Measurements from ENCODE around the gene WDR53. TPM values are rescaled to one million over a fixed set of nuclear protein-coding genes. Genes with fewer than 3 reads are reported as not detected.

WDR53 gene
- total RNA-seq, 2 donors from 2014 or later: 15.1 to 23.0 TPM

DNA sequence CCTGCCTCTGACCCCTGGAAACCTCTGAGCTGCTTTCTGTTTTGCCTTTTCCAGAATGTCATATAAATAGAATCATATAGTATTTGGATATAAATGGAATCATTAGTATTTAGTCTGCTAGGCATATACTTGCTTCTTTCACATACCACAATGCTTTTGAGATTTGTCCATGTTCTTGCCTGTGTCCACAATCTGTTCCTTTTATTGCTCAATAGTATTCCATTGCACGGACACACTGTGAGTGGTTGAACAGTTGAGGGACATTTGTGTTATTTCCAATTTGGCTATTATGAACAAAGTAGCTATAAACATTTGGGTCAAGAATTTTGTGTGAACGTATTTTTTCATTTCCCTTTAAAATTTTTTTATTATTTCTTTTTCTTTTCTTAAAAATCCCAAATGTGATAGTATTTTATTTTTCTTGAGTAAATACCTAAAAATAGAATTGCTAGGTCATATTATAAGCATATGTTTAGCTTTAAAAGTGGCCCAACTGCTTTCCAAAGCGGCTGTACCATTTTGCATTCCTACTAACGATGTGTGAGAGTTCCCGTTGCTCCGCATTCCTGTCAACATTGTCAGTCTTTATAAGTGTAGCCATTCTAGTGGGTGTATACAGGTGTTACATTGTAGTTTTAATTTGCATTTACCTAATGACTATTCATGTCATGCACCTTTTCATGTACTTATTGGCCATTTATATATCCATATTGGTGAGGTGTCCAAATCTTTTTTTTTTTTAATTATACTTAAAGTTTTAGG, 26.5 kb downstream of the WDR53 start:
- peaks cover 4% of the 10 kb centered on the region for H3K9me3 ChIP-seq (ENCODE audit: control insufficient read depth, low read length)
- H3K36me3 Mint-ChIP-seq (ENCODE audit: low read depth): no peaks in the 10 kb centered on the region
- no peak for DNase-seq
- H3K4me3 Mint-ChIP-seq: no peak overlapping the region
- no peaks in the 10 kb centered on the region for H3K4me1 ChIP-seq (ENCODE audit: control insufficient read depth, insufficient read depth, low read length)
- H3K27ac Mint-ChIP-seq: no peak overlapping the region
- H3K9me3 Mint-ChIP-seq: peaks cover 18% of the 10 kb centered on the region
- no peaks in the 10 kb centered on the region for H3K4me1 Mint-ChIP-seq
- H3K36me3 ChIP-seq (ENCODE audit: control insufficient read depth, insufficient read depth, low read length): no peaks in the 10 kb centered on the region
- H3K27ac ChIP-seq (ENCODE audit: low read depth, low read length): no peak overlapping the region
- no peaks in the 10 kb centered on the region for H3K27me3 ChIP-seq (ENCODE audit: control insufficient read depth, insufficient read depth, low read length, poor library complexity, severe bottlenecking)
- H3K4me3 ChIP-seq (ENCODE audit: low read length): no peak overlapping the region
- TF ChIP-seq, protein P1, sequence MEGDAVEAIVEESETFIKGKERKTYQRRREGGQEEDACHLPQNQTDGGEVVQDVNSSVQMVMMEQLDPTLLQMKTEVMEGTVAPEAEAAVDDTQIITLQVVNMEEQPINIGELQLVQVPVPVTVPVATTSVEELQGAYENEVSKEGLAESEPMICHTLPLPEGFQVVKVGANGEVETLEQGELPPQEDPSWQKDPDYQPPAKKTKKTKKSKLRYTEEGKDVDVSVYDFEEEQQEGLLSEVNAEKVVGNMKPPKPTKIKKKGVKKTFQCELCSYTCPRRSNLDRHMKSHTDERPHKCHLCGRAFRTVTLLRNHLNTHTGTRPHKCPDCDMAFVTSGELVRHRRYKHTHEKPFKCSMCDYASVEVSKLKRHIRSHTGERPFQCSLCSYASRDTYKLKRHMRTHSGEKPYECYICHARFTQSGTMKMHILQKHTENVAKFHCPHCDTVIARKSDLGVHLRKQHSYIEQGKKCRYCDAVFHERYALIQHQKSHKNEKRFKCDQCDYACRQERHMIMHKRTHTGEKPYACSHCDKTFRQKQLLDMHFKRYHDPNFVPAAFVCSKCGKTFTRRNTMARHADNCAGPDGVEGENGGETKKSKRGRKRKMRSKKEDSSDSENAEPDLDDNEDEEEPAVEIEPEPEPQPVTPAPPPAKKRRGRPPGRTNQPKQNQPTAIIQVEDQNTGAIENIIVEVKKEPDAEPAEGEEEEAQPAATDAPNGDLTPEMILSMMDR (conservative IDR thresholded peaks at IDR 0.05): no peak
- WGBS, 2 experiments (ENCODE audit: insufficient coverage in 1 of 2, insufficient read length in 1 of 2): 93 to 98% methylated on average over 2 to 5 of the region's 6 CpGs
- peaks cover 2% of the 10 kb centered on the region for H3K27me3 Mint-ChIP-seq (ENCODE audit: insufficient read depth)
- no peak overlapping the region for H3K9ac ChIP-seq (ENCODE audit: extremely low read depth, low read length, poor library complexity, severe bottlenecking)

DNA sequence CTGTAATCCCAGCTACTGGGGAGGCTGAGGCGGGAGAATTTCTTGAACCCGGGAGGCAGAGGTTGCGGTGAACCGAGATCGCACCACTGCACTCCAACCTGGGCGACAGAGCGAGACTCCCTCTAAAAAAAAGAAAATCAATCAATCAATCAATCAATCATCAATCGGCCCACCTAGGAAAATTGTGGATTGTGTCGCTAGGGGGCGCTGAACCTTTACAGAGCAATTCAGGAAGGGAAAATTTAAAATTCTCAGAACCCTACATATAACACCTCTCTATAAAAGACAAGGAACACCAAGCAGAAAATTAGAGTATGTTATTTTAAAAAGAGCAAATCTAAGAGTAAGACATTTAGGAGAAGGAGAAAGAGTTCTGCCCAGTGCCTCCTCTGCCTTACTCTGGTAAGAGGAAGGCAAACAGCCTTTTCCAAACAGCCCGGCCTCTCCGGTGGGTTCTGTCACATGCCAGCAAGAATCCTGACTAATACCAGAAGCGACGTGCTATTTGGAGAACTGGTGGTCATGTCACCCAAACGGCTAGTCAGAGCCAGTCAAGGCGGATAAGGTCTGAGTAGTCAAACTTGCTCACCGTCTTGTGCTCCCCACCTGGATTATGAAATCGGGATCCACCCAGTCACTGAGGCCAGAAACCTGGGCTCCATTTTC, 30.9 kb downstream of the WDR53 start:
- no peaks in the 10 kb centered on the region for H3K27me3 ChIP-seq (ENCODE audit: control insufficient read depth, insufficient read depth, low read length, poor library complexity, severe bottlenecking)
- Mint-ChIP-seq H3K9me3 (peaks cover 14% of the 10 kb centered on the region), H3K27me3 (ENCODE audit: insufficient read depth) (no peaks in the 10 kb centered on the region), H3K4me3 (no peak overlapping the region), H3K4me1 (no peaks in the 10 kb centered on the region), H3K27ac (no peak overlapping the region), H3K36me3 (ENCODE audit: low read depth) (no peaks in the 10 kb centered on the region)
- TF ChIP-seq, protein P1 (conservative IDR thresholded peaks at IDR 0.05): peak; percentile 84
- H3K9ac ChIP-seq (ENCODE audit: extremely low read depth, low read length, poor library complexity, severe bottlenecking): no peak overlapping the region
- H3K9me3 ChIP-seq (ENCODE audit: control insufficient read depth, low read length): peaks cover 8% of the 10 kb centered on the region
- no peaks in the 10 kb centered on the region for H3K4me1 ChIP-seq (ENCODE audit: control insufficient read depth, insufficient read depth, low read length)
- no peaks in the 10 kb centered on the region for H3K36me3 ChIP-seq (ENCODE audit: control insufficient read depth, insufficient read depth, low read length)
- no peak overlapping the region for H3K27ac ChIP-seq (ENCODE audit: low read depth, low read length)
- peak; percentile 76 for DNase-seq
- 77 to 79% methylated on average over 8 to 16 of the region's 18 CpGs for WGBS, 2 experiments (ENCODE audit: insufficient coverage in 1 of 2, insufficient read length in 1 of 2)
- H3K4me3 ChIP-seq (ENCODE audit: low read length): no peak overlapping the region

DNA sequence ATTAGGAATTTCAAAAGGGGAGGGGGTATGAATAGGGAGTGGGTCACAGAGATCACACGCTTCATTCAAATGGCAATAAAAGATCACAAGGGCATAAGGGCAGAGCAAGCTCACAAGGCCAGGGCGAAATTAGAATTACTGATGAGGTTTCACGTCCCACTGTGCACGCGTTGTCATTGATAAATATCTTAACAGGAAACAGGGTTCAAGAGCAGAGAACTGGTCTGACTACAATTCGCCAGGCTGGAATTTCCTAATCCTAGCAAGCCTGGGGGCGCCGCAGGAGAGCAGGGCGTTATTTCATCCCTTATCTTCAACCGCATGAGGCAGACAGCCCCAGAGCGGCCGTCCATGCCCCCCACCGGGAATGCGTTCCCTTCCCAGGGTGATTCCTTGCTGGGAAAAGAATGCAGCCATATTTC, 35.1 kb downstream of the WDR53 start:
- Histone ChIP-seq H3K36me3 (ENCODE audit: control insufficient read depth, insufficient read depth, low read length) (no peaks in the 10 kb centered on the region), H3K4me1 (ENCODE audit: control insufficient read depth, insufficient read depth, low read length) (no peaks in the 10 kb centered on the region), H3K9ac (ENCODE audit: extremely low read depth, low read length, poor library complexity, severe bottlenecking) (no peak overlapping the region), H3K9me3 (ENCODE audit: control insufficient read depth, low read length) (peaks cover 12% of the 10 kb centered on the region), H3K27ac (ENCODE audit: low read depth, low read length) (no peak overlapping the region), H3K4me3 (ENCODE audit: low read length) (peak overlapping the region; percentile 33), H3K27me3 (ENCODE audit: control insufficient read depth, insufficient read depth, low read length, poor library complexity, severe bottlenecking) (no peaks in the 10 kb centered on the region)
- Mint-ChIP-seq H3K4me3 (no peak overlapping the region), H3K9me3 (peaks cover 34% of the 10 kb centered on the region), H3K4me1 (no peaks in the 10 kb centered on the region), H3K27ac (no peak overlapping the region), H3K36me3 (ENCODE audit: low read depth) (peaks cover 3% of the 10 kb centered on the region), H3K27me3 (ENCODE audit: insufficient read depth) (peaks cover 1% of the 10 kb centered on the region)
- TF ChIP-seq, protein P1 (conservative IDR thresholded peaks at IDR 0.05): no peak
- peak; percentile 90 for DNase-seq
- WGBS, 2 experiments (ENCODE audit: insufficient coverage in 1 of 2, insufficient read length in 1 of 2): 14 to 31% methylated on average over 11 to 14 of the region's 14 CpGs

Measured in endodermal cell (in vitro differentiated cells).